GM19025 (cell line): Measurements from ENCODE around the gene AKAP8L.

Source experiments
- ATAC-seq: cut with Tn5 transposase; IDR thresholded peaks from one replicate; pipeline ENCODE4 v1.9.1; 2021; ENCODE audit warnings: mild to moderate bottlenecking, low read depth, moderate library complexity; ENCODE audit not compliant: unreplicated experiment

The AKAP8L gene

GRCh38 chr19:15436012-15436825, 17.4 kb upstream of the AKAP8L start:
- no peak for ATAC-seq

GRCh38 chr19:15433519-15434069, 14.8 kb upstream of the AKAP8L start:
- ATAC-seq, result no peak

GRCh38 chr19:15432629-15433518, 14.1 kb upstream of the AKAP8L start:
- peak; percentile 58 for ATAC-seq

- ATAC-seq, result no peak
Measured at GRCh38 chr19:15432018-15432494, 13.3 kb upstream of the AKAP8L start.

- no peak for ATAC-seq
Measured at GRCh38 chr19:15431396-15432017, 12.7 kb upstream of the AKAP8L start.

GRCh38 chr19:15430526-15431120, 11.8 kb upstream of the AKAP8L start:
- no peak for ATAC-seq

GRCh38 chr19:15429825-15430467, 11.2 kb upstream of the AKAP8L start:
- ATAC-seq, result no peak

GRCh38 chr19:15428956-15429824, 10.4 kb upstream of the AKAP8L start:
- no peak for ATAC-seq

GRCh38 chr19:15427991-15428471, 9.2 kb upstream of the AKAP8L start:
- ATAC-seq, result no peak

- no peak for ATAC-seq
Measured at GRCh38 chr19:15427350-15427700, 8.5 kb upstream of the AKAP8L start.

GRCh38 chr19:15426485-15427349, 7.9 kb upstream of the AKAP8L start:
- no peak for ATAC-seq

GRCh38 chr19:15425321-15425950, 6.6 kb upstream of the AKAP8L start:
- no peak for ATAC-seq

GRCh38 chr19:15424692-15425272, 6.0 kb upstream of the AKAP8L start:
- ATAC-seq, result no peak

- ATAC-seq, result no peak
Measured at GRCh38 chr19:15424121-15424520, 5.3 kb upstream of the AKAP8L start.

GRCh38 chr19:15423130-15423529, 4.3 kb upstream of the AKAP8L start:
- no peak for ATAC-seq

GRCh38 chr19:15422296-15423075, 3.7 kb upstream of the AKAP8L start:
- no peak for ATAC-seq
